ENCODE measurements around the gene SLC25A17.
"Not testable (repeated sequence)": the region's sequence is repeated elsewhere in the genome, so short reads cannot be mapped to it uniquely, and the experiment has no call there.

The SLC25A17 gene

GRCh38 chr22:40818192-40818746, 877 bp downstream of the SLC25A17 start:
- no peak for DNase-seq

- no peak for DNase-seq
These were observed 1.4 kb downstream of the SLC25A17 start for GRCh38 chr22:40817737-40818136.

- no peak for DNase-seq
These were observed 5.2 kb downstream of the SLC25A17 start for GRCh38 chr22:40813912-40814315.

GRCh38 chr22:40808018-40808841, 10.9 kb downstream of the SLC25A17 start:
- no peak for DNase-seq

- no peak for DNase-seq
These were observed 12.4 kb downstream of the SLC25A17 start for GRCh38 chr22:40806711-40807110.

GRCh38 chr22:40805699-40806203, 13.4 kb downstream of the SLC25A17 start:
- DNase-seq: no peak

- no peak for DNase-seq
These were observed 13.9 kb downstream of the SLC25A17 start for GRCh38 chr22:40805239-40805638.

- no peak for DNase-seq
These were observed 15.8 kb downstream of the SLC25A17 start for GRCh38 chr22:40803321-40803720.

- DNase-seq: no peak
These were observed 20.1 kb downstream of the SLC25A17 start for GRCh38 chr22:40799008-40799407.

GRCh38 chr22:40797427-40797826, 21.7 kb downstream of the SLC25A17 start:
- DNase-seq: no peak

- DNase-seq: no peak
These were observed 26.7 kb downstream of the SLC25A17 start for GRCh38 chr22:40792451-40792850.

- no peak for DNase-seq
These were observed 27.9 kb downstream of the SLC25A17 start for GRCh38 chr22:40791241-40791640.

- no peak for DNase-seq
These were observed 30.0 kb downstream of the SLC25A17 start for GRCh38 chr22:40789131-40789530.

- DNase-seq: no peak
These were observed 36.6 kb downstream of the SLC25A17 start for GRCh38 chr22:40782521-40782920.

- not testable (repeated sequence) for DNase-seq
These were observed 37.4 kb downstream of the SLC25A17 start for GRCh38 chr22:40781749-40782148.

- no peak for DNase-seq
These were observed 49.4 kb downstream of the SLC25A17 start for GRCh38 chr22:40769761-40770160.

GRCh38 chr22:40768206-40768605, 50.9 kb downstream of the SLC25A17 start:
- no peak for DNase-seq

- DNase-seq: no peak
These were observed 52.2 kb downstream of the SLC25A17 start for GRCh38 chr22:40766956-40767355.

- no peak for DNase-seq
These were observed 54.2 kb downstream of the SLC25A17 start for GRCh38 chr22:40764763-40765441.

- no peak for DNase-seq
These were observed 59.8 kb downstream of the SLC25A17 start for GRCh38 chr22:40759294-40759840.

- DNase-seq: not testable (repeated sequence)
These were observed 60.3 kb downstream of the SLC25A17 start for GRCh38 chr22:40758851-40759250.

- DNase-seq: no peak
These were observed 60.8 kb downstream of the SLC25A17 start for GRCh38 chr22:40758390-40758789.

GRCh38 chr22:40757071-40757470, 62.1 kb downstream of the SLC25A17 start:
- DNase-seq: no peak

- no peak for DNase-seq
These were observed 66.0 kb downstream of the SLC25A17 start for GRCh38 chr22:40753114-40753513.
